Measurements from ENCODE around the gene NTSR1. TPM values are rescaled to one million over a fixed set of nuclear protein-coding genes. Genes with fewer than 3 reads are reported as not detected.

Gene NTSR1
- total and polyA plus RNA-seq, 2 of the 8 experiments (the other 6 are each of a cell fraction or from before 2014, with no cell fraction given): 0.53 to 0.89 TPM

GRCh38 chr20:62805155-62805710 is 96.6 kb downstream of the NTSR1 start:
- H3K56ac ChIP-seq (replicated peaks; ENCODE audit: insufficient read length, low read depth, low read length): no peak overlapping the region
- no peaks in the 10 kb centered on the region for H3K9me3 ChIP-seq (ENCODE audit: insufficient read depth in 2 of 2, low read depth in 1 of 2, low read length in 1 of 2)
- no peak overlapping the region for H2BK12ac ChIP-seq (ENCODE audit: low read depth, low read length)
- no peak overlapping the region for H2AK5ac ChIP-seq (ENCODE audit: low read depth, low read length)
- no peak overlapping the region for H3K9ac ChIP-seq (replicated peaks in 1 of 4; ENCODE audit: extremely low read depth in 1 of 4, low read depth in 3 of 4, low read length in 3 of 4)
- peaks cover 6% of the 10 kb centered on the region; the same call in 1 of the 2 replicates for H3K79me1 ChIP-seq (ENCODE audit: low read depth, low read length)
- H3K4me1 ChIP-seq (replicated peaks in 1 of 4; ENCODE audit: control insufficient read depth in 3 of 4, insufficient read depth in 4 of 4, low read length in 3 of 4): peaks cover 0 to 12% (median 8%) of the 10 kb centered on the region in 4 experiments; a peak in 6 of 7 replicates
- DNase-seq (ENCODE audit: low read depth in 1 of 2, low spot score in 2 of 2) (peak in 1 of 2 experiments; percentile 53), FAIRE-seq (no peak)
- H3K23me2 ChIP-seq (ENCODE audit: low read depth, low read length): peaks cover 8% of the 10 kb centered on the region; the same call in 1 of the 2 replicates
- H2BK5ac ChIP-seq (ENCODE audit: low read depth, low read length): no peak overlapping the region
- no peak overlapping the region for H4K5ac ChIP-seq (ENCODE audit: insufficient read length, low read depth, low read length)
- H3K36me3 ChIP-seq (ENCODE audit: control insufficient read depth in 2 of 4, insufficient read depth in 4 of 4, low read length in 3 of 4): peaks cover 0 to 19% (median 0%) of the 10 kb centered on the region in 4 experiments; a peak in 3 of 8 replicates
- no peaks in the 10 kb centered on the region for H3K79me2 ChIP-seq (ENCODE audit: control insufficient read depth in 1 of 2, insufficient read depth in 2 of 2, low read length in 2 of 2)
- ChIA-PET POLR2A (ENCODE audit: partially characterized antibody) (interaction anchor here (2.0 kb wide), 1 partner anchor 10 kb away, joined by 14 read pairs; no protein-coding TSS in a partner anchor), CTCF (ENCODE audit: partially characterized antibody) (interaction anchor here (1.0 to 4.0 kb wide), 6 partner anchors 8 to 400 kb away, joined by 3 to 37 read pairs (median 4); partner anchors contain the start of gene MRGBP)
- H2BK15ac ChIP-seq (ENCODE audit: low read length): no peak overlapping the region
- no peak overlapping the region for H3K18ac ChIP-seq (ENCODE audit: extremely low read depth, low read length)
- no peak overlapping the region for H3K23ac ChIP-seq (ENCODE audit: insufficient read length)
- no peak overlapping the region for H2AFZ ChIP-seq (ENCODE audit: low read length)
- H2BK20ac ChIP-seq (ENCODE audit: low read length): no peak overlapping the region
- no peak overlapping the region for H3K4ac ChIP-seq (replicated peaks; ENCODE audit: insufficient read length, low read depth, low read length)
- TF ChIP-seq HDAC6 (IDR thresholded peaks at IDR 0.05; ENCODE audit: low read depth, low read length): no peak
- 0 out of 4 replicates have a peak, but pooled peaks of 1 of the 2 experiments have one; percentile 33 for TF ChIP-seq SIN3A (conservative IDR thresholded peaks at IDR 0.05 in 1 of 2, IDR thresholded peaks at IDR 0.05 in 1 of 2; ENCODE audit: low read depth in 1 of 2, low read length in 2 of 2)
- peak; percentile 8 for TF ChIP-seq KDM4A (IDR thresholded peaks at IDR 0.05; ENCODE audit: low read depth, low read length, severe bottlenecking)
- no peak for TF ChIP-seq CHD2 (IDR thresholded peaks at IDR 0.05; ENCODE audit: low read length)
- TF ChIP-seq PHF8 (conservative IDR thresholded peaks at IDR 0.05; ENCODE audit: low read depth, low read length): 0 out of 2 replicates have a peak, but pooled peaks have one; percentile 5
- H3K14ac ChIP-seq (ENCODE audit: insufficient read length): no peak overlapping the region
- peaks cover 0 to 8% (median 4%) of the 10 kb centered on the region in 4 experiments; a peak in 4 of 7 replicates for H3K27me3 ChIP-seq (replicated peaks in 1 of 4; ENCODE audit: control insufficient read depth in 3 of 4, extremely low read depth in 1 of 4, insufficient read depth in 3 of 4, low read length in 3 of 4)
- H2BK120ac ChIP-seq (replicated peaks; ENCODE audit: low read depth, low read length): no peak overlapping the region
- 3% methylated on average over 14 of the region's 58 CpGs; no CpG with 5 or more reads in 1 of the 2 experiments for WGBS, 2 experiments (ENCODE audit: extremely low coverage in 1 of 2, insufficient coverage in 1 of 2, insufficient read length in 1 of 2, insufficient replicate concordance in 2 of 2, low coverage in 1 of 2, low lambda C conversion rate in 2 of 2, missing lambda C conversion rate in 1 of 2)
- H3K4me2 ChIP-seq (ENCODE audit: insufficient read depth in 1 of 2, low read depth in 2 of 2, low read length in 2 of 2): peak overlapping the region; percentile 78 to 84
- H4K8ac ChIP-seq (ENCODE audit: extremely low read depth, insufficient read depth, low read length): peak overlapping the region; percentile 35; the same call in 1 of the 2 replicates
- H3K27ac ChIP-seq (ENCODE audit: low read depth, low read length): no peak overlapping the region
- peak overlapping the region; percentile 63 to 93 (median 76) for H3K4me3 ChIP-seq (ENCODE audit: extremely low read depth in 1 of 4, insufficient read depth in 2 of 4, low read depth in 3 of 4, low read length in 4 of 4)
- no peak overlapping the region for H4K91ac ChIP-seq (replicated peaks; ENCODE audit: insufficient read length, low read length)
- peaks cover 6 to 26% of the 10 kb centered on the region in 2 experiments for H4K20me1 ChIP-seq (replicated peaks in 1 of 2; ENCODE audit: control insufficient read depth in 1 of 2, insufficient read depth in 2 of 2, low read length in 2 of 2)
